Measurements from ENCODE around the gene PDIA3. TPM values are rescaled to one million over a fixed set of nuclear protein-coding genes. Genes with fewer than 3 reads are reported as not detected.

PDIA3 gene
- total and polyA plus RNA-seq, 2 donors (not counting 1 experiment from before 2014, with no cell fraction given) = 42.7 to 83.1 TPM

DNA sequence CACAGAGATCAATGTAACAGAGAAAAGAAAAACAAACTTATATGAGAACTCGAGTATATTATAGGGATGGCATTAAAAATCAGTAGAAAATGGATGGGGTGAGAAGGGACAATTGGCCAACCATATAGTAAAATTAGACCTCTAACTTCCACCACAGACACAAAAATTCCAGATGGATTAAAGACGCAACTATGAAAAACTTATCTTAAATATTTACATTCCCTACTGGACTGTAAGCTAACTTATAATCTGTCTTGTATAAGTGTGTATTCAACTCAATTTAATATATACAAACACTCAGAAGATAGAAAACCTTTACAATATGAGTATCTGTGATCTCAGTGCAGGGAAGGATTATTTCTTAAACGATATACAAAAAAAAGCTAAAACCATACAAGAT is 75.3 kb downstream of the PDIA3 start:
- H3K4me3 ChIP-seq (ENCODE audit: control extremely low read depth in 1 of 5, extremely low read depth in 1 of 5, insufficient read depth in 1 of 5, low read depth in 2 of 5, low read length in 4 of 5) = no peak overlapping the region
- H3K27me3 ChIP-seq (replicated peaks in 1 of 4; ENCODE audit: control extremely low read depth in 1 of 4, control insufficient read depth in 3 of 4, insufficient read depth in 4 of 4, low read length in 3 of 4) = no peaks in the 10 kb centered on the region
- H3K9me3 Mint-ChIP-seq (ENCODE audit: insufficient read depth) = no peaks in the 10 kb centered on the region
- H3K36me3 ChIP-seq (replicated peaks in 1 of 2; ENCODE audit: control extremely low read depth in 1 of 2, control insufficient read depth in 1 of 2, extremely low read depth in 1 of 2, insufficient read depth in 2 of 2, low read length in 1 of 2) = peaks cover 1 to 16% of the 10 kb centered on the region in 2 experiments
- ATAC-seq (ENCODE audit: low read depth) (no peak), DNase-seq (no peak)
- no peak overlapping the region for H2AFZ ChIP-seq (ENCODE audit: insufficient read depth, low read depth, low read length, poor library complexity, severe bottlenecking)
- POLR2A ChIA-PET = interaction anchor here (1.4 kb wide), 1 partner anchor 30 kb away, joined by 3 read pairs; no protein-coding TSS in a partner anchor
- CTCF ChIA-PET = no interaction called here
- no peak overlapping the region for H3K27ac ChIP-seq (ENCODE audit: low read length in 2 of 2)
- H3K9ac ChIP-seq (ENCODE audit: low read length) = no peak overlapping the region
- no peak overlapping the region for H3K4me3 Mint-ChIP-seq
- H3K4me2 ChIP-seq (replicated peaks; ENCODE audit: low read depth, low read length, poor library complexity, severe bottlenecking) = no peak overlapping the region
- H4K20me1 ChIP-seq (ENCODE audit: control insufficient read depth, insufficient read depth, low read length, poor library complexity, severe bottlenecking) = peaks cover 26% of the 10 kb centered on the region
- intact Hi-C loops (cut with micrococcal nuclease) = no loop called here
- WGBS (ENCODE audit: insufficient coverage) = no CpG with 5 or more reads among the region's 3 CpGs
- peaks cover 84% of the 10 kb centered on the region for H3K79me2 ChIP-seq (ENCODE audit: control insufficient read depth, insufficient read depth, low read length)
- TF ChIP-seq, protein P1, sequence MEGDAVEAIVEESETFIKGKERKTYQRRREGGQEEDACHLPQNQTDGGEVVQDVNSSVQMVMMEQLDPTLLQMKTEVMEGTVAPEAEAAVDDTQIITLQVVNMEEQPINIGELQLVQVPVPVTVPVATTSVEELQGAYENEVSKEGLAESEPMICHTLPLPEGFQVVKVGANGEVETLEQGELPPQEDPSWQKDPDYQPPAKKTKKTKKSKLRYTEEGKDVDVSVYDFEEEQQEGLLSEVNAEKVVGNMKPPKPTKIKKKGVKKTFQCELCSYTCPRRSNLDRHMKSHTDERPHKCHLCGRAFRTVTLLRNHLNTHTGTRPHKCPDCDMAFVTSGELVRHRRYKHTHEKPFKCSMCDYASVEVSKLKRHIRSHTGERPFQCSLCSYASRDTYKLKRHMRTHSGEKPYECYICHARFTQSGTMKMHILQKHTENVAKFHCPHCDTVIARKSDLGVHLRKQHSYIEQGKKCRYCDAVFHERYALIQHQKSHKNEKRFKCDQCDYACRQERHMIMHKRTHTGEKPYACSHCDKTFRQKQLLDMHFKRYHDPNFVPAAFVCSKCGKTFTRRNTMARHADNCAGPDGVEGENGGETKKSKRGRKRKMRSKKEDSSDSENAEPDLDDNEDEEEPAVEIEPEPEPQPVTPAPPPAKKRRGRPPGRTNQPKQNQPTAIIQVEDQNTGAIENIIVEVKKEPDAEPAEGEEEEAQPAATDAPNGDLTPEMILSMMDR (IDR thresholded peaks at IDR 0.05) = no peak
- no peak for TF ChIP-seq EZH2 (IDR thresholded peaks at IDR 0.05; ENCODE audit: borderline replicate concordance, insufficient read depth, low read depth, low read length, poor library complexity, severe bottlenecking)
- H3K4me1 Mint-ChIP-seq = peaks cover 33% of the 10 kb centered on the region
- peaks cover 13 to 27% of the 10 kb centered on the region in 2 donors for H3K4me1 ChIP-seq (ENCODE audit: control insufficient read depth in 2 of 2, insufficient read depth in 2 of 2, low read length in 2 of 2)
- no peak overlapping the region for H3K27ac Mint-ChIP-seq
- H3K27me3 Mint-ChIP-seq = no peaks in the 10 kb centered on the region
- H3K9me3 ChIP-seq (ENCODE audit: control extremely low read depth in 1 of 3, control insufficient read depth in 2 of 3, insufficient read depth in 1 of 3, low read length in 2 of 3) = no peaks in the 10 kb centered on the region

Small RNAs within 50 kb of the gene (small RNA-seq; reads per million reads assigned to genes)
- gene MIR1282 (ENCODE audit: insufficient read length, low read depth, low replicate concordance) (not detected), gene RNU6-353P (ENCODE audit: insufficient read length, low read depth, low replicate concordance) (not detected), gene RNU6-354P (ENCODE audit: insufficient read length, low read depth, low replicate concordance) (not detected)

Other genes with a start within 250 kb of the PDIA3 start
- 0.07 and 0.17 TPM in 2 replicates for gene MAP1A, start 228.8 kb upstream of the PDIA3 start, total RNA-seq
- gene MAP1A, start 228.8 kb upstream of the PDIA3 start, polyA plus RNA-seq = 0.03 and 0.06 TPM in 2 replicates
- 88.9 and 94.8 TPM in 2 replicates for gene PPIP5K1, start 156.2 kb upstream of the PDIA3 start, total RNA-seq
- gene PPIP5K1, start 156.2 kb upstream of the PDIA3 start, polyA plus RNA-seq = 40.2 and 40.6 TPM in 2 replicates
- gene CKMT1B, start 152.4 kb upstream of the PDIA3 start, total RNA-seq = not detected in 2 replicates
- not detected in 2 replicates for gene CKMT1B, start 152.4 kb upstream of the PDIA3 start, polyA plus RNA-seq
- gene STRC, start 127.6 kb upstream of the PDIA3 start, total RNA-seq = 1.0 and 1.3 TPM in 2 replicates
- 1.3 and 1.7 TPM in 2 replicates for gene STRC, start 127.6 kb upstream of the PDIA3 start, polyA plus RNA-seq
- 17.2 and 21.3 TPM in 2 replicates for gene CATSPER2, start 97.6 kb upstream of the PDIA3 start, total RNA-seq
- 6.7 and 7.9 TPM in 2 replicates for gene CATSPER2, start 97.6 kb upstream of the PDIA3 start, polyA plus RNA-seq
- not detected in 2 replicates for gene CKMT1A, start 52.6 kb upstream of the PDIA3 start, total RNA-seq
- gene CKMT1A, start 52.6 kb upstream of the PDIA3 start, polyA plus RNA-seq = 0.12 TPM in 1 of 2 replicates, not detected in the other
- 88.8 and 90.0 TPM in 2 replicates for gene ELL3, start 30.5 kb downstream of the PDIA3 start, total RNA-seq
- 19.0 and 22.0 TPM in 2 replicates for gene ELL3, start 30.5 kb downstream of the PDIA3 start, polyA plus RNA-seq
- gene SERF2, start 45.9 kb downstream of the PDIA3 start, total RNA-seq = 436 and 455 TPM in 2 replicates
- 806 and 821 TPM in 2 replicates for gene SERF2, start 45.9 kb downstream of the PDIA3 start, polyA plus RNA-seq
- 0.24 and 0.32 TPM in 2 replicates for gene SERINC4, start 53.8 kb downstream of the PDIA3 start, total RNA-seq
- gene SERINC4, start 53.8 kb downstream of the PDIA3 start, polyA plus RNA-seq = 0.10 TPM in 1 of 2 replicates, not detected in the other
- 24.0 and 25.7 TPM in 2 replicates for gene HYPK, start 54.2 kb downstream of the PDIA3 start, total RNA-seq
- 23.5 and 61.7 TPM in 2 replicates for gene HYPK, start 54.2 kb downstream of the PDIA3 start, polyA plus RNA-seq
- 22.0 and 22.1 TPM in 2 replicates for gene MFAP1, start 78.3 kb downstream of the PDIA3 start, total RNA-seq
- gene MFAP1, start 78.3 kb downstream of the PDIA3 start, polyA plus RNA-seq = 3.4 and 9.9 TPM in 2 replicates
- 10.9 and 12.7 TPM in 2 replicates for gene WDR76, start 80.6 kb downstream of the PDIA3 start, total RNA-seq
- 1.9 and 3.0 TPM in 2 replicates for gene WDR76, start 80.6 kb downstream of the PDIA3 start, polyA plus RNA-seq